ENCODE measurements around the gene SERPINA9.

SERPINA9 gene

GRCh38 chr14:94472842-94473241 is 3.2 kb downstream of the SERPINA9 start:
- TF ChIP-seq EGR1 (IDR thresholded peaks at IDR 0.05) (no peak), YY1 (IDR thresholded peaks at IDR 0.05; ENCODE audit: low read depth) (no peak), REST (IDR thresholded peaks at IDR 0.05; ENCODE audit: low read depth) (no peak), TEAD4 (IDR thresholded peaks at IDR 0.05) (no peak), FOXM1 (IDR thresholded peaks at IDR 0.05; ENCODE audit: borderline replicate concordance, low read depth) (no peak), CREB1 (IDR thresholded peaks at IDR 0.05; ENCODE audit: low read depth) (no peak), MAX (IDR thresholded peaks at IDR 0.05) (no peak), NFIC (IDR thresholded peaks at IDR 0.05) (no peak), CEBPB (IDR thresholded peaks at IDR 0.05) (no peak), USF1 (IDR thresholded peaks at IDR 0.05) (no peak), RAD21 (IDR thresholded peaks at IDR 0.05; ENCODE audit: low read depth) (no peak), TAF1 (IDR thresholded peaks at IDR 0.05; ENCODE audit: low read depth) (no peak), ZBTB7A (IDR thresholded peaks at IDR 0.05; ENCODE audit: low read depth) (no peak), EP300 (IDR thresholded peaks at IDR 0.05; ENCODE audit: borderline replicate concordance) (no peak), TCF12 (IDR thresholded peaks at IDR 0.05; ENCODE audit: low read depth) (no peak)

GRCh38 chr14:94471045-94471444 is 5.0 kb downstream of the SERPINA9 start:
- TF ChIP-seq FOXM1 (IDR thresholded peaks at IDR 0.05; ENCODE audit: borderline replicate concordance, low read depth), result no peak
- TF ChIP-seq TAF1 (IDR thresholded peaks at IDR 0.05; ENCODE audit: low read depth), result no peak
- no peak for TF ChIP-seq EGR1 (IDR thresholded peaks at IDR 0.05)
- no peak for TF ChIP-seq CEBPB (IDR thresholded peaks at IDR 0.05)
- no peak for TF ChIP-seq MAX (IDR thresholded peaks at IDR 0.05)
- no peak for TF ChIP-seq CREB1 (IDR thresholded peaks at IDR 0.05; ENCODE audit: low read depth)
- no peak for TF ChIP-seq TCF12 (IDR thresholded peaks at IDR 0.05; ENCODE audit: low read depth)
- TF ChIP-seq NFIC (IDR thresholded peaks at IDR 0.05), result no peak
- no peak for TF ChIP-seq USF1 (IDR thresholded peaks at IDR 0.05)
- TF ChIP-seq REST (IDR thresholded peaks at IDR 0.05; ENCODE audit: low read depth), result no peak
- TF ChIP-seq RAD21 (IDR thresholded peaks at IDR 0.05; ENCODE audit: low read depth), result no peak

- TF ChIP-seq ZBTB7A (IDR thresholded peaks at IDR 0.05; ENCODE audit: low read depth) (no peak), FOXM1 (IDR thresholded peaks at IDR 0.05; ENCODE audit: borderline replicate concordance, low read depth) (no peak), TCF12 (IDR thresholded peaks at IDR 0.05; ENCODE audit: low read depth) (no peak), TEAD4 (IDR thresholded peaks at IDR 0.05) (no peak), NFIC (IDR thresholded peaks at IDR 0.05) (no peak), REST (IDR thresholded peaks at IDR 0.05; ENCODE audit: low read depth) (no peak), TAF1 (IDR thresholded peaks at IDR 0.05; ENCODE audit: low read depth) (no peak), RAD21 (IDR thresholded peaks at IDR 0.05; ENCODE audit: low read depth) (no peak)
Observed at GRCh38 chr14:94470311-94470710, 5.7 kb downstream of the SERPINA9 start.

- TF ChIP-seq FOXM1 (IDR thresholded peaks at IDR 0.05; ENCODE audit: borderline replicate concordance, low read depth) (no peak), NFIC (IDR thresholded peaks at IDR 0.05) (no peak), YY1 (IDR thresholded peaks at IDR 0.05; ENCODE audit: low read depth) (no peak), RAD21 (IDR thresholded peaks at IDR 0.05; ENCODE audit: low read depth) (no peak), MAX (IDR thresholded peaks at IDR 0.05) (no peak), TEAD4 (IDR thresholded peaks at IDR 0.05) (no peak), TAF1 (IDR thresholded peaks at IDR 0.05; ENCODE audit: low read depth) (no peak), REST (IDR thresholded peaks at IDR 0.05; ENCODE audit: low read depth) (no peak), EGR1 (IDR thresholded peaks at IDR 0.05) (no peak), TCF12 (IDR thresholded peaks at IDR 0.05; ENCODE audit: low read depth) (no peak)
Observed at GRCh38 chr14:94469261-94469660, 6.7 kb downstream of the SERPINA9 start.

Measured in Ishikawa (cell line).